Mesendoderm (in vitro differentiated cells): Measurements from ENCODE around the gene FLT1.
A peak's percentile ranks its signal among the peaks of the same experiment; 100 is the strongest.

Experiments
- DNase-seq: peaks from one replicate; pipeline ENCODE4 v3.0.0; 2013
- H2AK5ac ChIP-seq: 2 replicates; pipeline ENCODE4 v1.6.1; 2013; ENCODE audit warnings: low read length, inconsistent platforms
- H2BK120ac ChIP-seq: 2 replicates; pipeline ENCODE4 v1.6.1; 2013; ENCODE audit warnings: low read depth, mild to moderate bottlenecking, low read length, moderate library complexity, mixed read lengths
- H2BK15ac ChIP-seq: replicated peaks from 2 replicates; pipeline ENCODE4 v1.6.1; 2013; ENCODE audit warnings: low read depth, mild to moderate bottlenecking, moderate library complexity
- H2BK5ac ChIP-seq: 2 replicates; pipeline ENCODE4 v1.6.1; 2013; ENCODE audit warnings: low read length, inconsistent platforms
- H3K18ac ChIP-seq: 2 replicates; pipeline ENCODE4 v1.6.1; 2013; ENCODE audit warnings: mild to moderate bottlenecking, low read length, mixed read lengths
- H3K23ac ChIP-seq: one replicate; pipeline ENCODE4 v1.6.1; 2013; ENCODE audit warnings: low read length
- H3K27ac ChIP-seq: 2 replicates; pipeline ENCODE4 v1.5.1; 2013; ENCODE audit warnings: low read depth, mild to moderate bottlenecking, inconsistent platforms, low read length, moderate library complexity
- H3K27me3 ChIP-seq: 2 replicates; pipeline ENCODE4 v1.6.1; 2013; ENCODE audit warnings: low read length, control low read depth, mild to moderate bottlenecking, inconsistent platforms; ENCODE audit not compliant: insufficient read depth, poor library complexity
- H3K36me3 ChIP-seq: 2 replicates; pipeline ENCODE4 v1.6.1; 2013; ENCODE audit warnings: low read length, inconsistent platforms; ENCODE audit not compliant: control insufficient read depth, insufficient read depth
- H3K4ac ChIP-seq: one replicate; pipeline ENCODE4 v1.6.1; 2013; ENCODE audit warnings: low read depth, mild to moderate bottlenecking, low read length, moderate library complexity
- H3K4me1 ChIP-seq: 2 replicates; pipeline ENCODE4 v1.6.1; 2013; ENCODE audit warnings: low read depth, low read length, inconsistent platforms; ENCODE audit not compliant: control insufficient read depth
- H3K4me2 ChIP-seq: 2 replicates; pipeline ENCODE4 v1.6.1; 2013; ENCODE audit warnings: low read length
- H3K4me3 ChIP-seq: 2 replicates; pipeline ENCODE4 v1.5.1; 2013; ENCODE audit warnings: mild to moderate bottlenecking, low read length
- H3K56ac ChIP-seq: one replicate; pipeline ENCODE4 v1.6.1; 2013; ENCODE audit warnings: low read length
- H3K79me1 ChIP-seq: 2 replicates; pipeline ENCODE4 v1.6.1; 2013; ENCODE audit warnings: low read length, inconsistent platforms
- H3K79me2 ChIP-seq: 2 replicates; pipeline ENCODE4 v1.6.1; 2013; ENCODE audit warnings: mild to moderate bottlenecking, low read length; ENCODE audit not compliant: control insufficient read depth, insufficient read depth
- H3K9ac ChIP-seq: 2 replicates; pipeline ENCODE4 v1.6.1; 2013; ENCODE audit warnings: low read length, inconsistent platforms
- H4K5ac ChIP-seq: one replicate; pipeline ENCODE4 v1.6.1; 2013; ENCODE audit warnings: low read length
- H4K8ac ChIP-seq: one replicate; pipeline ENCODE4 v1.6.1; 2013; ENCODE audit warnings: low read depth, mild to moderate bottlenecking, control low read depth, low read length, moderate library complexity
- WGBS: extraction: QIAGEN DNeasy Blood & Tissue Kit; methylation state at CpG from one replicate; pipeline ENCODE4 v1.1.7; 2013; ENCODE audit warnings: low lambda C conversion rate, missing lambda C conversion rate; ENCODE audit not compliant: insufficient coverage; ENCODE audit errors: extremely low coverage; 5-methylcytosine and 5-hydroxymethylcytosine counted together

FLT1 gene

DNA sequence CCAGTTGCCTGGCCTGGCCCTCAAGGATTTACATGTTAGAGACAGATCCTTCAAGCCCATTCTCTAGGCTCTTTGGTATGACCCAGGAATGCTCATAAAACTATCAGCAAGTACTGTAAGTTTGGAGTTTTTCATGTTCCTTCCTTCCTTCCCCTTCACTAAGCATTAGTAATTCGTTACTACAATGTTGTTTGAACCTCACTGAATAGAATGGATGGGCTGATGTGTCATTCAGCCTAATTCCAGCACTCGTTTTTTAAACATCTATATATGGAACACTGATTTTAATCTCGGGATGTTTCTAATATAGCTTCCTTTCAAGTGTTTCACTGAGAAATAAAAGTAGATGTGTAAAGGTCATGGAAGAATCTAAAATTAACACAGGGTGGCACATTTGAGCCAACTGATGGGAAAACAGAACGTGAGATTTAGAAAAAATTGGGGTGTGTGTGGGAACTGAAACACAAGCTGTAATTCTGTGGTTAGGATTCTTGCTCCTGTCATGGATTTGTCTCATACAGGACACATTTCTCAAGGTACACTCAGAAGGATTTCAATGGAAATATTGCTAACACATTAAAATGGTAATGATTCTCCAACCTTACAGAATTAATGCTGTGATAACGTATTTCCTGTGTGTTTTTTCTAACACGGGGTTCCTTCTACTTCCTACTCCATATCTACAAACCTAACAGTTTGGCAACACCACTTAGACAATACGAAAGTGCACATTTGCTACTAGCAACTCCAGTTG, 93.4 kb downstream of the FLT1 start:
- H3K79me1 ChIP-seq = no peaks in the 10 kb centered on the region
- DNase-seq = no peak
- no peak overlapping the region for H2BK120ac ChIP-seq
- no peak overlapping the region for H3K4me3 ChIP-seq
- no CpG with 5 or more reads among the region's 7 CpGs for WGBS
- H3K18ac ChIP-seq = no peak overlapping the region
- no peaks in the 10 kb centered on the region for H3K36me3 ChIP-seq
- H3K79me2 ChIP-seq = no peaks in the 10 kb centered on the region
- H3K56ac ChIP-seq = no peak overlapping the region
- no peaks in the 10 kb centered on the region for H3K27me3 ChIP-seq
- no peaks in the 10 kb centered on the region for H3K4me1 ChIP-seq
- H3K4me2 ChIP-seq = no peak overlapping the region
- no peak overlapping the region for H2BK5ac ChIP-seq
- no peak overlapping the region for H4K8ac ChIP-seq
- H3K4ac ChIP-seq = no peak overlapping the region
- no peak overlapping the region for H3K9ac ChIP-seq
- no peak overlapping the region for H2BK15ac ChIP-seq
- no peak overlapping the region for H2AK5ac ChIP-seq
- H4K5ac ChIP-seq = no peak overlapping the region
- H3K27ac ChIP-seq = no peak overlapping the region
- no peak overlapping the region for H3K23ac ChIP-seq

GRCh38 chr13:28396053-28396452, 98.9 kb downstream of the FLT1 start:
- Histone ChIP-seq H2AK5ac (no peak overlapping the region), H3K36me3 (no peaks in the 10 kb centered on the region), H3K79me2 (no peaks in the 10 kb centered on the region), H3K18ac (no peak overlapping the region), H2BK15ac (no peak overlapping the region), H3K27ac (no peak overlapping the region), H3K56ac (no peak overlapping the region), H3K79me1 (no peaks in the 10 kb centered on the region), H3K4ac (no peak overlapping the region), H3K27me3 (no peaks in the 10 kb centered on the region), H4K8ac (no peak overlapping the region), H2BK120ac (no peak overlapping the region), H3K4me2 (no peak overlapping the region), H3K4me1 (peaks cover 12% of the 10 kb centered on the region), H2BK5ac (no peak overlapping the region), H3K4me3 (no peak overlapping the region), H3K23ac (no peak overlapping the region), H4K5ac (no peak overlapping the region), H3K9ac (no peak overlapping the region)
- no peak for DNase-seq
- no CpG with 5 or more reads among the region's 2 CpGs for WGBS

DNA sequence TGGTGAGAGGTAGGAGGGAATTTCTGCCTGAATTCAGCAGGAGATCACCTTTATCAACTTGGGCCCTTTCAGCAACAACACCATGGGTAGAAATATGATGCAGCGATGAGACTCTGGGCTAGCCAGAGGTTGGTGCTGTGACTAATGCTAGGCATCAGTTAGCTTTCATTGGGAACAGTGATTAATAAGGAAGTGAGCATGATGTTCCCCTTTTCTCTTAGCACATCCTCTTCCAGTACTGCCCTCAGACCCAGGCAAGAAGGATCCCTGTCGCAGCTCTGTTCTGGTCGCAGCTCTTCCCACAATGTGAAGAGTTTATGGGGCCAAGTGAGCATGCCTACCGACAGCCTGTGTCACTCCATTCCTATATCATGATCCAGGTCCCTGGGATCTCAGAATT, 100.5 kb downstream of the FLT1 start:
- H3K27ac ChIP-seq = no peak overlapping the region
- no CpG with 5 or more reads among the region's 4 CpGs for WGBS
- no peak for DNase-seq

GRCh38 chr13:28392896-28393505, 101.9 kb downstream of the FLT1 start:
- Histone ChIP-seq H3K56ac (peak overlapping the region; percentile 27), H4K8ac (no peak overlapping the region), H4K5ac (no peak overlapping the region), H3K4me2 (no peak overlapping the region), H3K79me1 (no peaks in the 10 kb centered on the region), H3K36me3 (no peaks in the 10 kb centered on the region), H3K18ac (peak overlapping the region; percentile 23), H2BK5ac (peak overlapping the region; percentile 57), H3K23ac (no peak overlapping the region), H2BK15ac (no peak overlapping the region), H3K4ac (peak overlapping the region; percentile 77), H3K4me1 (peaks cover 12% of the 10 kb centered on the region), H3K27ac (peak overlapping the region; percentile 30), H2AK5ac (no peak overlapping the region), H3K9ac (no peak overlapping the region), H3K27me3 (no peaks in the 10 kb centered on the region), H3K79me2 (no peaks in the 10 kb centered on the region), H3K4me3 (no peak overlapping the region), H2BK120ac (no peak overlapping the region)
- 100% methylated on average over 1 of the region's 5 CpGs for WGBS
- no peak for DNase-seq

More for the DNA sequence above, 100.5 kb downstream of the FLT1 start:
- no peak overlapping the region for H2AK5ac ChIP-seq
- no peak overlapping the region for H2BK120ac ChIP-seq
- no peaks in the 10 kb centered on the region for H3K27me3 ChIP-seq
- no peaks in the 10 kb centered on the region for H3K79me2 ChIP-seq
- no peak overlapping the region for H3K18ac ChIP-seq
- H3K79me1 ChIP-seq = no peaks in the 10 kb centered on the region
- no peak overlapping the region for H3K4me2 ChIP-seq
- no peak overlapping the region for H2BK5ac ChIP-seq
- H3K4ac ChIP-seq = no peak overlapping the region
- no peak overlapping the region for H3K9ac ChIP-seq
- no peak overlapping the region for H3K23ac ChIP-seq
- H3K4me1 ChIP-seq = peaks cover 12% of the 10 kb centered on the region
- no peak overlapping the region for H2BK15ac ChIP-seq
- no peak overlapping the region for H3K4me3 ChIP-seq
- H3K36me3 ChIP-seq = no peaks in the 10 kb centered on the region
- no peak overlapping the region for H4K5ac ChIP-seq
- H3K56ac ChIP-seq = no peak overlapping the region
- H4K8ac ChIP-seq = no peak overlapping the region

- H3K27ac ChIP-seq = peak overlapping the region; percentile 68
- no CpG with 5 or more reads among the region's 2 CpGs for WGBS
- no peaks in the 10 kb centered on the region for H3K79me2 ChIP-seq
- no peak overlapping the region for H3K4me2 ChIP-seq
- no peaks in the 10 kb centered on the region for H3K79me1 ChIP-seq
- no peak overlapping the region for H3K4ac ChIP-seq
- peak overlapping the region; percentile 67 for H2BK120ac ChIP-seq
- no peak overlapping the region for H3K18ac ChIP-seq
- DNase-seq = peak; percentile 89
- no peaks in the 10 kb centered on the region for H3K27me3 ChIP-seq
- no peak overlapping the region for H3K4me3 ChIP-seq
- H3K36me3 ChIP-seq = no peaks in the 10 kb centered on the region
- no peak overlapping the region for H2BK5ac ChIP-seq
- H2BK15ac ChIP-seq = no peak overlapping the region
- no peak overlapping the region for H4K8ac ChIP-seq
- H3K4me1 ChIP-seq = peaks cover 12% of the 10 kb centered on the region
- peak overlapping the region; percentile 40 for H3K56ac ChIP-seq
- H4K5ac ChIP-seq = no peak overlapping the region
- no peak overlapping the region for H3K23ac ChIP-seq
- no peak overlapping the region for H2AK5ac ChIP-seq
- no peak overlapping the region for H3K9ac ChIP-seq
Measured at GRCh38 chr13:28392428-28392827, 102.5 kb downstream of the FLT1 start.
